NCI-H2081 (cell line): ENCODE results near the gene SHISA6.
"Not testable (repeated sequence)": the region's sequence is repeated elsewhere in the genome, so short reads cannot be mapped to it uniquely, and the experiment has no call there.

Experiments
- DNase-seq, 2 experiments: peaks; one replicate each; lab custom pipeline; 2025; lab: John Stamatoyannopoulos, UW

Gene SHISA6

GRCh38 chr17:11303773-11304394 lies 62.9 kb downstream of the SHISA6 start:
- no peak for DNase-seq

- no peak for DNase-seq
Measured at GRCh38 chr17:11304568-11304967, 63.6 kb downstream of the SHISA6 start.

GRCh38 chr17:11305524-11305923 lies 64.5 kb downstream of the SHISA6 start:
- DNase-seq: no peak

- no peak for DNase-seq
Measured at GRCh38 chr17:11308531-11308930, 67.5 kb downstream of the SHISA6 start.

- DNase-seq: no peak
Measured at GRCh38 chr17:11309033-11309432, 68.0 kb downstream of the SHISA6 start.

- no peak for DNase-seq
Measured at GRCh38 chr17:11309850-11310249, 68.8 kb downstream of the SHISA6 start.

GRCh38 chr17:11316451-11316850 lies 75.4 kb downstream of the SHISA6 start:
- DNase-seq: not testable (repeated sequence)

- no peak for DNase-seq
Measured at GRCh38 chr17:11318207-11318606, 77.2 kb downstream of the SHISA6 start.

GRCh38 chr17:11319894-11320293 lies 78.9 kb downstream of the SHISA6 start:
- no peak for DNase-seq

- no peak for DNase-seq
Measured at GRCh38 chr17:11324021-11324420, 83.0 kb downstream of the SHISA6 start.

- DNase-seq: no peak
Measured at GRCh38 chr17:11324846-11325420, 83.9 kb downstream of the SHISA6 start.

- no peak for DNase-seq
Measured at GRCh38 chr17:11326492-11326891, 85.5 kb downstream of the SHISA6 start.

GRCh38 chr17:11328770-11329169 lies 87.8 kb downstream of the SHISA6 start:
- no peak for DNase-seq

GRCh38 chr17:11330006-11330405 lies 89.0 kb downstream of the SHISA6 start:
- DNase-seq: no peak

- DNase-seq: no peak
Measured at GRCh38 chr17:11330826-11331225, 89.8 kb downstream of the SHISA6 start.

- no peak for DNase-seq
Measured at GRCh38 chr17:11331547-11332513, 90.8 kb downstream of the SHISA6 start.

GRCh38 chr17:11332706-11333105 lies 91.7 kb downstream of the SHISA6 start:
- DNase-seq: no peak

- no peak for DNase-seq
Measured at GRCh38 chr17:11334493-11334892, 93.5 kb downstream of the SHISA6 start.

GRCh38 chr17:11336290-11336689 lies 95.3 kb downstream of the SHISA6 start:
- DNase-seq: no peak

- DNase-seq: no peak
Measured at GRCh38 chr17:11340803-11341202, 99.8 kb downstream of the SHISA6 start.

GRCh38 chr17:11342138-11342537 lies 101.1 kb downstream of the SHISA6 start:
- no peak for DNase-seq

- no peak for DNase-seq
Measured at GRCh38 chr17:11349106-11349505, 108.1 kb downstream of the SHISA6 start.

- no peak for DNase-seq
Measured at GRCh38 chr17:11351479-11351878, 110.5 kb downstream of the SHISA6 start.
